Panc1 (cell line): Measurements from ENCODE around the gene CTNND1. TPM values are rescaled to one million over a fixed set of nuclear protein-coding genes. Genes with fewer than 3 reads are reported as not detected.

Source experiments
- ATAC-seq: fragments of 200-7000 bp; cut with Tn5 transposase; 2 replicates; pipeline ENCODE4 v1.9.1; 2020; ENCODE audit warnings: mild to moderate bottlenecking, moderate library complexity
- BruUV-seq: library from RNA; stranded (reverse); fragments of 400-500 nt; replicated peaks from 2 replicates; lab custom pipeline; 2021; lab: Mats Ljungman, UMichigan
- CTCF ChIA-PET: fragments of 300-600 bp; sonication (Branson Sonifier 250); formaldehyde crosslinking; loops from one replicate; lab custom pipeline; 2022; ENCODE audit warnings: antibody characterized with exemption; lab: Charles Lee
- POLR2A ChIA-PET: fragments of 300-600 bp; sonication (Branson Sonifier 250); formaldehyde crosslinking; loops from one replicate; lab custom pipeline; 2022; ENCODE audit warnings: antibody characterized with exemption; lab: Charles Lee
- DNase-seq: peaks from one replicate; pipeline ENCODE4 v3.0.0-alpha.2; 2010; ENCODE audit warnings: low read depth, low spot score
- H3K27ac ChIP-seq: 2 replicates; pipeline ENCODE4 v1.5.1; 2011; ENCODE audit warnings: mild to moderate bottlenecking, low read length, inconsistent platforms
- H3K27me3 ChIP-seq: fragments of 200-500 bp; sonication (Bioruptor generic); 2 replicates; pipeline ENCODE4 v1.6.0; 2014; ENCODE audit warnings: low read length, inconsistent platforms; ENCODE audit not compliant: control insufficient read depth, insufficient read depth
- H3K36me3 ChIP-seq: fragments of 200-500 bp; sonication (Bioruptor generic); 2 replicates; pipeline ENCODE4 v1.5.1; 2014; ENCODE audit warnings: inconsistent platforms, mild to moderate bottlenecking, low read length, moderate library complexity; ENCODE audit not compliant: control insufficient read depth, insufficient read depth
- H3K4me1 ChIP-seq: 2 replicates; pipeline ENCODE4 v1.5.1; 2011; ENCODE audit warnings: inconsistent platforms, mild to moderate bottlenecking, low read length, moderate library complexity; ENCODE audit not compliant: control insufficient read depth, insufficient read depth
- H3K4me3 ChIP-seq, 2 experiments: 2 replicates each; pipeline ENCODE4 v1.5.1; 2011 to 2012; ENCODE audit warnings: low read depth in 2 of 2, low read length in 2 of 2, mild to moderate bottlenecking in 2 of 2, inconsistent platforms in 1 of 2, moderate library complexity in 1 of 2
- H3K9me3 ChIP-seq: fragments of 200-500 bp; sonication (Bioruptor generic); 2 replicates; pipeline ENCODE4 v1.5.1; 2014; ENCODE audit warnings: low read depth, mild to moderate bottlenecking, inconsistent platforms, low read length, moderate library complexity; ENCODE audit not compliant: control insufficient read depth, insufficient read depth
- POLR2AphosphoS5 ChIP-seq: IDR thresholded peaks from 2 replicates; pipeline ENCODE4 v1.6.1; 2012; ENCODE audit warnings: mild to moderate bottlenecking, low read depth, low read length, moderate library complexity
- SIN3A ChIP-seq: IDR thresholded peaks from 2 replicates; pipeline ENCODE4 v1.6.1; 2012; ENCODE audit warnings: low read depth, mild to moderate bottlenecking, low read length, moderate library complexity, borderline replicate concordance; ENCODE audit not compliant: insufficient read depth
- TCF7L2 ChIP-seq: IDR thresholded peaks from 2 replicates; pipeline ENCODE4 v1.6.1; 2011; ENCODE audit warnings: mild to moderate bottlenecking, low read depth, low read length, inconsistent platforms
- in situ Hi-C: cut with HindIII; loops from 2 replicates; pipeline ENCODE4 v1.10.0; 2016; ENCODE audit warnings: low sequenced_read_pairs, low pct_unique_long_range_greater_than_20kb
- intact Hi-C: fragments of 100-400 bp; cut with micrococcal nuclease; formaldehyde crosslinking; loops from one replicate; pipeline ENCODE4 v1.10.0; 2022; ENCODE audit not compliant: unreplicated experiment
- total RNA-seq: library from RNA; stranded (reverse); gene quantifications from one replicate; pipeline ENCODE4 v1.2.1, GENCODE V29; 2021; ENCODE audit not compliant: unreplicated experiment
- TF ChIP-seq, protein P1 (sequence below), 2 experiments: IDR thresholded peaks; 2 replicates each; pipeline ENCODE4 v1.6.1; 2011 to 2012; ENCODE audit warnings: low read depth in 2 of 2, control low read depth in 1 of 2, low read length in 1 of 2, mild to moderate bottlenecking in 1 of 2, moderate library complexity in 1 of 2; ENCODE audit not compliant: insufficient read depth in 1 of 2
- TF ChIP-seq, protein P2 (sequence below): fragments of 450-650 bp; IDR thresholded peaks from 2 replicates; pipeline ENCODE4 v1.5.1; 2017; ENCODE audit warnings: mild to moderate bottlenecking

CTNND1 gene
- total RNA-seq, 1 experiment from 2014 or later, result 189 TPM

DNA sequence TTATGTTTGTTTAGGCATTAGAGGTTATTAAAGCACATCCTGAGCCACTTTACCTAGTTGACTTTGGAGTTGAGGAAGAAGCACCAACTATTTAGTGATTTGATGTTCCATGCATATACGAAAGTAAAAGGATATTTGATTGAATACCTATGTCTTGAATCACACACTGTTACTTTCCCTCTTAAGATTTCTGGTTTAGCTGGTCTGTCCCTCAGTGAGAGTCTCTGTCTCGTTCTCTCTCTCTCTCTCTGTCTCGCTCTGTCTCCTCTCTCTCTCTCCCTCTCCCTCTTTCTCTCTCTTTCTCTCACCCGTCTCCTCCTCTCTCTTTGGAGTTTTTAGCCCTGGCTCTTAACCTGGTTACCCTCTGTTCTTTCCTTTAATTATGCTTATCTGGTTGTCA lies 11.0 kb downstream of the CTNND1 start:
- in situ Hi-C loops (no loop called here), intact Hi-C loops (no loop called here)
- ChIA-PET CTCF (interaction anchor here (0.7 kb wide), 1 partner anchor 28 kb away, joined by 5 read pairs; no protein-coding TSS in a partner anchor), POLR2A (interaction anchor here (0.7 kb wide), 1 partner anchor 26 kb away, joined by 9 read pairs; no protein-coding TSS in a partner anchor)
- H3K9me3 ChIP-seq, result no peaks in the 10 kb centered on the region
- no peak for TF ChIP-seq POLR2AphosphoS5
- TF ChIP-seq SIN3A, result no peak
- TF ChIP-seq, protein P1, sequence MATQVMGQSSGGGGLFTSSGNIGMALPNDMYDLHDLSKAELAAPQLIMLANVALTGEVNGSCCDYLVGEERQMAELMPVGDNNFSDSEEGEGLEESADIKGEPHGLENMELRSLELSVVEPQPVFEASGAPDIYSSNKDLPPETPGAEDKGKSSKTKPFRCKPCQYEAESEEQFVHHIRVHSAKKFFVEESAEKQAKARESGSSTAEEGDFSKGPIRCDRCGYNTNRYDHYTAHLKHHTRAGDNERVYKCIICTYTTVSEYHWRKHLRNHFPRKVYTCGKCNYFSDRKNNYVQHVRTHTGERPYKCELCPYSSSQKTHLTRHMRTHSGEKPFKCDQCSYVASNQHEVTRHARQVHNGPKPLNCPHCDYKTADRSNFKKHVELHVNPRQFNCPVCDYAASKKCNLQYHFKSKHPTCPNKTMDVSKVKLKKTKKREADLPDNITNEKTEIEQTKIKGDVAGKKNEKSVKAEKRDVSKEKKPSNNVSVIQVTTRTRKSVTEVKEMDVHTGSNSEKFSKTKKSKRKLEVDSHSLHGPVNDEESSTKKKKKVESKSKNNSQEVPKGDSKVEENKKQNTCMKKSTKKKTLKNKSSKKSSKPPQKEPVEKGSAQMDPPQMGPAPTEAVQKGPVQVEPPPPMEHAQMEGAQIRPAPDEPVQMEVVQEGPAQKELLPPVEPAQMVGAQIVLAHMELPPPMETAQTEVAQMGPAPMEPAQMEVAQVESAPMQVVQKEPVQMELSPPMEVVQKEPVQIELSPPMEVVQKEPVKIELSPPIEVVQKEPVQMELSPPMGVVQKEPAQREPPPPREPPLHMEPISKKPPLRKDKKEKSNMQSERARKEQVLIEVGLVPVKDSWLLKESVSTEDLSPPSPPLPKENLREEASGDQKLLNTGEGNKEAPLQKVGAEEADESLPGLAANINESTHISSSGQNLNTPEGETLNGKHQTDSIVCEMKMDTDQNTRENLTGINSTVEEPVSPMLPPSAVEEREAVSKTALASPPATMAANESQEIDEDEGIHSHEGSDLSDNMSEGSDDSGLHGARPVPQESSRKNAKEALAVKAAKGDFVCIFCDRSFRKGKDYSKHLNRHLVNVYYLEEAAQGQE (IDR thresholded peaks at IDR 0.05; ENCODE audit: insufficient read depth in 1 of 2, low read depth in 2 of 2, low read length in 1 of 2), result no peak
- TF ChIP-seq, protein P2, sequence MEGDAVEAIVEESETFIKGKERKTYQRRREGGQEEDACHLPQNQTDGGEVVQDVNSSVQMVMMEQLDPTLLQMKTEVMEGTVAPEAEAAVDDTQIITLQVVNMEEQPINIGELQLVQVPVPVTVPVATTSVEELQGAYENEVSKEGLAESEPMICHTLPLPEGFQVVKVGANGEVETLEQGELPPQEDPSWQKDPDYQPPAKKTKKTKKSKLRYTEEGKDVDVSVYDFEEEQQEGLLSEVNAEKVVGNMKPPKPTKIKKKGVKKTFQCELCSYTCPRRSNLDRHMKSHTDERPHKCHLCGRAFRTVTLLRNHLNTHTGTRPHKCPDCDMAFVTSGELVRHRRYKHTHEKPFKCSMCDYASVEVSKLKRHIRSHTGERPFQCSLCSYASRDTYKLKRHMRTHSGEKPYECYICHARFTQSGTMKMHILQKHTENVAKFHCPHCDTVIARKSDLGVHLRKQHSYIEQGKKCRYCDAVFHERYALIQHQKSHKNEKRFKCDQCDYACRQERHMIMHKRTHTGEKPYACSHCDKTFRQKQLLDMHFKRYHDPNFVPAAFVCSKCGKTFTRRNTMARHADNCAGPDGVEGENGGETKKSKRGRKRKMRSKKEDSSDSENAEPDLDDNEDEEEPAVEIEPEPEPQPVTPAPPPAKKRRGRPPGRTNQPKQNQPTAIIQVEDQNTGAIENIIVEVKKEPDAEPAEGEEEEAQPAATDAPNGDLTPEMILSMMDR, result no peak
- no peak for TF ChIP-seq TCF7L2
- H3K36me3 ChIP-seq, result no peaks in the 10 kb centered on the region
- H3K4me1 ChIP-seq, result peaks cover 61% of the 10 kb centered on the region
- DNase-seq, result no peak
- H3K27ac ChIP-seq, result peak overlapping the region; percentile 74
- no peak overlapping the region for H3K4me3 ChIP-seq
- no TSS peak for BruUV-seq
- no peak for ATAC-seq
- no peaks in the 10 kb centered on the region for H3K27me3 ChIP-seq

DNA sequence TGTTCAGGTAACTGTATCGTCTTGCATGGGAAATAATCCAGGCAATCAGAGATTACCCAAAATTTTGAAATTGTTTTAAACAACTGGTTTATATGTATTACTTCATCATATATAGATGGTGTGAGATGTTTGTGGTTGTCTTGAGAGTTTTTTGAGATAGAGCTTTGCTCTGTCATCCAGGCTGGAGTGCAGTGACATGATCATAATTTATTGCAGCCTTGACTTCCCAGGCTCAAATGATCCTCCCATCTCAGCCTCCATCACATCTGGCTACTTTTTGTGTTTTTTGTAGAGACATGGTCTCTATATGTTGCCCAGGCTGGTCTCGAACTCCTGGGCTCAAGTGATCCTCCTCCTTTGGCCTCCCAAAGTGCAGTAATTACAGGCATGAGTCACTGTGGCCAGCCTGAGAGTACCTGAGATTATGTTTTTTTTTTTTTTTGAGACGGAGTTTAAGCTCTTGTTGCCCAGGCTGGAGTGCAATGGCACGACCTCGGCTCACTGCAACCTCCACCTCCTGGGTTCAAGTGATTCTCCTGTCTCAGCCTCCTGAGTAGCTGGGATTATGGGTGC lies 11.5 kb downstream of the CTNND1 start:
- H3K36me3 ChIP-seq, result no peaks in the 10 kb centered on the region
- H3K4me1 ChIP-seq, result peaks cover 66% of the 10 kb centered on the region
- intact Hi-C loops (no loop called here), in situ Hi-C loops (no loop called here)
- H3K27me3 ChIP-seq, result no peaks in the 10 kb centered on the region
- ChIA-PET POLR2A (interaction anchor here (0.7 kb wide), 2 partner anchors 9 to 186 kb away, joined by 4 to 7 read pairs; no protein-coding TSS in a partner anchor), CTCF (no interaction called here)
- H3K9me3 ChIP-seq, result no peaks in the 10 kb centered on the region
- TSS peak; percentile 45 for BruUV-seq
- TF ChIP-seq, protein P2, result no peak
- TF ChIP-seq TCF7L2 (no peak), SIN3A (no peak), POLR2AphosphoS5 (no peak)
- TF ChIP-seq, protein P1 (IDR thresholded peaks at IDR 0.05; ENCODE audit: insufficient read depth in 1 of 2, low read depth in 2 of 2, low read length in 1 of 2), result no peak
- peak overlapping the region; percentile 74 for H3K27ac ChIP-seq
- no peak for ATAC-seq
- no peak overlapping the region for H3K4me3 ChIP-seq
- DNase-seq, result no peak
